H1 (cell line): ENCODE results near the gene PLA1A. TPM values are rescaled to one million over a fixed set of nuclear protein-coding genes. Genes with fewer than 3 reads are reported as not detected.

Experiments used
- CTCF ChIA-PET: fragments of 300-600 bp; sonication (Branson Sonifier 250); formaldehyde crosslinking; loops from one replicate; lab custom pipeline; 2021; ENCODE audit not compliant: partially characterized antibody; lab: Charles Lee
- POLR2A ChIA-PET: fragments of 300-600 bp; sonication (Branson Sonifier 250); formaldehyde crosslinking; loops from one replicate; lab custom pipeline; 2021; ENCODE audit warnings: inconsistent platforms; ENCODE audit not compliant: partially characterized antibody; lab: Charles Lee
- DNase-seq, 2 experiments: peaks; one replicate each; pipeline versions ENCODE4 v3.0.0 to v3.0.0-alpha.2; 2010 to 2022; ENCODE audit warnings: low spot score in 2 of 2, low read depth in 1 of 2, mixed read lengths in 1 of 2
- FAIRE-seq: peaks from 2 replicates; lab custom pipeline; 2011; peaks lifted over from hg19 to GRCh38; lab: Jason Lieb, UNC
- H2AFZ ChIP-seq: 2 replicates; pipeline ENCODE4 v1.8.1; 2012; ENCODE audit warnings: low read length, inconsistent platforms
- H2AK5ac ChIP-seq: 2 replicates; pipeline ENCODE4 v1.6.1; 2013; ENCODE audit warnings: low read depth, low read length
- H2BK120ac ChIP-seq: replicated peaks from 2 replicates; pipeline ENCODE3; 2013; ENCODE audit warnings: low read depth, low read length, inconsistent platforms
- H2BK12ac ChIP-seq: 2 replicates; pipeline ENCODE4 v1.6.1; 2013; ENCODE audit warnings: low read depth, low read length
- H2BK15ac ChIP-seq: 2 replicates; pipeline ENCODE4 v1.6.1; 2013; ENCODE audit warnings: low read length
- H2BK20ac ChIP-seq: 2 replicates; pipeline ENCODE4 v1.6.1; 2013; ENCODE audit warnings: low read length
- H2BK5ac ChIP-seq: 2 replicates; pipeline ENCODE4 v1.6.1; 2013; ENCODE audit warnings: low read depth, low read length
- H3K14ac ChIP-seq: 2 replicates; pipeline ENCODE4 v1.6.1; 2013; ENCODE audit warnings: inconsistent platforms; ENCODE audit not compliant: insufficient read length
- H3K18ac ChIP-seq: 2 replicates; pipeline ENCODE4 v1.6.1; 2013; ENCODE audit warnings: low read length; ENCODE audit errors: extremely low read depth
- H3K23ac ChIP-seq: 2 replicates; pipeline ENCODE4 v1.6.1; 2013; ENCODE audit warnings: inconsistent platforms; ENCODE audit not compliant: insufficient read length
- H3K23me2 ChIP-seq: 2 replicates; pipeline ENCODE4 v1.6.1; 2013; ENCODE audit warnings: low read depth, low read length
- H3K27ac ChIP-seq: 2 replicates; pipeline ENCODE4 v1.6.1; 2011; ENCODE audit warnings: low read depth, low read length, inconsistent platforms
- H3K27me3 ChIP-seq, 4 experiments: replicated peaks in 1 of 4; 1 replicate in 1 of 4; 2 replicates in 3 of 4; pipeline versions ENCODE4 v1.6.1 to v1.8.1; 2011 to 2013; ENCODE audit warnings: low read length in 3 of 4, mild to moderate bottlenecking in 3 of 4, inconsistent platforms in 2 of 4, mixed read lengths in 2 of 4, moderate library complexity in 1 of 4; ENCODE audit not compliant: control insufficient read depth in 3 of 4, insufficient read depth in 3 of 4; ENCODE audit errors: extremely low read depth in 1 of 4
- H3K36me3 ChIP-seq, 4 experiments: 2 replicates each; pipeline versions ENCODE4 v1.6.1 to v1.8.1; 2011 to 2013; ENCODE audit warnings: mild to moderate bottlenecking in 4 of 4, low read length in 3 of 4, moderate library complexity in 2 of 4, control low read depth in 1 of 4, inconsistent platforms in 1 of 4; ENCODE audit not compliant: insufficient read depth in 4 of 4, control insufficient read depth in 2 of 4
- H3K4ac ChIP-seq: replicated peaks from 2 replicates; pipeline ENCODE3; 2013; ENCODE audit warnings: low read length, low read depth, mixed read lengths, inconsistent platforms; ENCODE audit not compliant: insufficient read length
- H3K4me1 ChIP-seq, 4 experiments: replicated peaks in 1 of 4; 1 replicate in 1 of 4; 2 replicates in 3 of 4; pipeline versions ENCODE4 v1.6.1 to v1.8.1; 2011 to 2013; ENCODE audit warnings: low read length in 3 of 4, inconsistent platforms in 2 of 4, mixed read lengths in 1 of 4; ENCODE audit not compliant: insufficient read depth in 4 of 4, control insufficient read depth in 3 of 4
- H3K4me2 ChIP-seq, 2 experiments: 2 replicates each; pipeline versions ENCODE4 v1.6.1 to v1.8.1; 2011 to 2013; ENCODE audit warnings: low read depth in 2 of 2, low read length in 2 of 2, control low read depth in 1 of 2, inconsistent platforms in 1 of 2, mild to moderate bottlenecking in 1 of 2; ENCODE audit not compliant: insufficient read depth in 1 of 2
- H3K4me3 ChIP-seq, 4 experiments: fragments of 200-600, 300-600 bp in 1 of 4; sonication (generic), shearing (Covaris generic), sonication (Bioruptor Twin) in 1 of 4; 2 replicates each; pipeline versions ENCODE4 v1.5.1 to v1.8.1; 2011 to 2016; ENCODE audit warnings: low read length in 4 of 4, low read depth in 3 of 4, control low read depth in 2 of 4, inconsistent platforms in 2 of 4, mild to moderate bottlenecking in 2 of 4, mixed read lengths in 1 of 4, moderate library complexity in 1 of 4; ENCODE audit not compliant: insufficient read depth in 2 of 4; ENCODE audit errors: extremely low read depth in 1 of 4
- H3K56ac ChIP-seq: replicated peaks from 2 replicates; pipeline ENCODE3; 2013; ENCODE audit warnings: low read depth, mild to moderate bottlenecking, mixed read lengths, low read length, inconsistent platforms; ENCODE audit not compliant: insufficient read length
- H3K79me1 ChIP-seq: 2 replicates; pipeline ENCODE4 v1.6.1; 2013; ENCODE audit warnings: low read depth, low read length, control low read depth
- H3K79me2 ChIP-seq, 2 experiments: 2 replicates each; pipeline versions ENCODE4 v1.6.1 to v1.8.1; 2012 to 2013; ENCODE audit warnings: low read length in 2 of 2, mild to moderate bottlenecking in 2 of 2, inconsistent platforms in 1 of 2; ENCODE audit not compliant: insufficient read depth in 2 of 2, control insufficient read depth in 1 of 2
- H3K9ac ChIP-seq, 4 experiments: replicated peaks in 1 of 4; 1 replicate in 1 of 4; 2 replicates in 3 of 4; pipeline versions ENCODE4 v1.6.1 to v1.8.1; 2011 to 2013; ENCODE audit warnings: low read depth in 3 of 4, low read length in 3 of 4, control low read depth in 2 of 4, mild to moderate bottlenecking in 2 of 4, moderate library complexity in 2 of 4, inconsistent platforms in 1 of 4; ENCODE audit errors: extremely low read depth in 1 of 4
- H3K9me3 ChIP-seq, 2 experiments: 2 replicates each; pipeline versions ENCODE4 v1.6.1 to v1.8.1; 2012 to 2013; ENCODE audit warnings: mild to moderate bottlenecking in 2 of 2, moderate library complexity in 2 of 2, control low read depth in 1 of 2, inconsistent platforms in 1 of 2, low read depth in 1 of 2, low read length in 1 of 2, mixed read lengths in 1 of 2; ENCODE audit not compliant: insufficient read depth in 2 of 2
- H4K20me1 ChIP-seq, 2 experiments: replicated peaks in 1 of 2; 2 replicates each; pipeline versions ENCODE3 to v1.8.1; 2011 to 2013; ENCODE audit warnings: inconsistent platforms in 2 of 2, low read length in 2 of 2, mild to moderate bottlenecking in 1 of 2; ENCODE audit not compliant: insufficient read depth in 2 of 2, control insufficient read depth in 1 of 2
- H4K5ac ChIP-seq: 2 replicates; pipeline ENCODE4 v1.6.1; 2013; ENCODE audit warnings: low read length, low read depth, mixed read lengths, inconsistent platforms; ENCODE audit not compliant: insufficient read length
- H4K8ac ChIP-seq: 2 replicates; pipeline ENCODE4 v1.8.0; 2013; ENCODE audit warnings: mild to moderate bottlenecking, moderate library complexity, low read length, inconsistent platforms; ENCODE audit not compliant: insufficient read depth; ENCODE audit errors: extremely low read depth
- H4K91ac ChIP-seq: replicated peaks from 2 replicates; pipeline ENCODE3; 2013; ENCODE audit warnings: low read length, mixed read lengths, inconsistent platforms; ENCODE audit not compliant: insufficient read length
- CBX8 ChIP-seq: fragments of 300-800, 300-1000 bp; sonication (generic); IDR thresholded peaks from 2 replicates; pipeline ENCODE4 v1.7.1; 2016; ENCODE audit warnings: low read depth, low read length, borderline replicate concordance
- HDAC2 ChIP-seq, 2 experiments: fragments of 300-600 bp in 1 of 2; sonication (generic) in 1 of 2; IDR thresholded peaks; 2 replicates each; pipeline ENCODE4 v1.6.1; 2011 to 2012; ENCODE audit warnings: low read depth in 2 of 2, low read length in 2 of 2, mild to moderate bottlenecking in 2 of 2, moderate library complexity in 2 of 2, borderline replicate concordance in 1 of 2, inconsistent platforms in 1 of 2
- SAP30 ChIP-seq: fragments of 300-600 bp; sonication (generic); IDR thresholded peaks from 2 replicates; pipeline ENCODE4 v1.7.1; 2012; ENCODE audit warnings: low read length, moderate library complexity, mild to moderate bottlenecking, inconsistent platforms; ENCODE audit not compliant: insufficient read depth, insufficient replicate concordance
- WGBS, 2 experiments: shearing (Covaris generic) in 1 of 2; methylation state at CpG; one replicate each; pipeline versions ENCODE4 v1.1.6 to v1.1.7; 2013 to 2015; ENCODE audit warnings: low lambda C conversion rate in 2 of 2, mixed read lengths in 2 of 2, inconsistent platforms in 1 of 2, low coverage in 1 of 2, missing lambda C conversion rate in 1 of 2; ENCODE audit not compliant: insufficient replicate concordance in 2 of 2, insufficient coverage in 1 of 2, insufficient read length in 1 of 2; ENCODE audit errors: extremely low coverage in 1 of 2, missing lambda C conversion rate in 1 of 2; 5-methylcytosine and 5-hydroxymethylcytosine counted together
- polyA plus RNA-seq, 7 experiments: library from polyadenylated mRNA; depleted of rRNA in 3 of 7; stranded (reverse) in 5 of 7; unstranded in 2 of 7; fragments of >200 nt in 5 of 7; fragments of 200-250 nt in 2 of 7; gene quantifications; 1 replicate in 5 of 7; 2 replicates in 1 of 7; 4 replicates in 1 of 7; pipeline versions ENCODE4 v1.2.1 to v1.2.3, GENCODE V29; 2011 to 2013; ENCODE audit warnings: missing spikeins in 2 of 7, mixed read lengths in 2 of 7
- total RNA-seq: library from RNA; stranded (reverse); fragmentation: NEBNext Ultra II Directional; extraction: Animal tissue kit (Norgen Biotek cat#: 25700); gene quantifications from 2 replicates; pipeline ENCODE4 v1.2.1, GENCODE V29; 2021

Gene PLA1A
- total and polyA plus RNA-seq, 2 of the 8 experiments (the other 6 are each of a cell fraction or from before 2014, with no cell fraction given), result not detected

DNA sequence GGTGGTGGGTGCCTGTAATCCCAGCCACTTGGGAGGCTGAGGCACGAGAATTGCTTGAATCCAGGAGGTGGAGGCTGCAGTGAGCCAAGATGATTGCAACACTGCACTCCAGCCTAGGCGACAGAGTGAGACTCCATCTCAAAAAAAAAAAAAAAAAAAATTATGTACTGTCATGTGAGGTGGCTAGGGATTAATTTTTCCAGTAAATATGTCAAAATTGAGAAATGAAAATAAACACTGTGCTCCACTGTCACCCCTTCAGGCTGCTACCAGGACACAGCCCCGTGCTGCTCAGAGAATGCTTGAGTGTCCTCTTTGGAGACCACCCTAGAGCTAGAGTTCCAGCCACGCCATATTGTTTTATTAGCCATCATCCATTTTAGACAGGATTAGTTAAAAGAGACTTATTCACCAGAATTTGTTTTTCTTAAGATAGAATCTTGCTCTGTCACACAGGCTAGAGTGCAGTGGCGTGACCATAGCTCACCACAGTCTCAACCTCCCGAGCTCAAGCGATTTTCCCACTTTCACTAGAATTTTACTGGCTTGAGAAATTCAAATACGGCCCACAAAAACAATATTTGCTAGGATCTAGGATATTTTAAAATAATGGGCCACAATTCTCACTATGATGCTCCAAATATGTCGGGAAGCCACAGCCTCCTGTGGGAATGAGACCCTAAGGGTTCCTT lies 38.9 kb upstream of the PLA1A start:
- H3K56ac ChIP-seq, result no peak overlapping the region
- no peak overlapping the region for H2BK12ac ChIP-seq
- no peak overlapping the region for H2BK5ac ChIP-seq
- no peak overlapping the region for H3K4me3 ChIP-seq
- no peak for FAIRE-seq
- H3K4me2 ChIP-seq, result no peak overlapping the region
- H3K4ac ChIP-seq, result no peak overlapping the region
- no peak overlapping the region for H2AFZ ChIP-seq
- H3K79me2 ChIP-seq, result no peaks in the 10 kb centered on the region
- no peak overlapping the region for H4K5ac ChIP-seq
- H3K23me2 ChIP-seq, result no peaks in the 10 kb centered on the region
- H2BK20ac ChIP-seq, result no peak overlapping the region
- no peak for DNase-seq
- H3K79me1 ChIP-seq, result no peaks in the 10 kb centered on the region
- no peaks in the 10 kb centered on the region for H3K9me3 ChIP-seq
- H3K23ac ChIP-seq, result no peak overlapping the region
- H2BK120ac ChIP-seq, result no peak overlapping the region
- ChIA-PET POLR2A (no interaction called here), CTCF (interaction anchor here (0.6 to 2.5 kb wide), 11 partner anchors 10 to 79 kb away, joined by 3 to 9 read pairs (median 6); no protein-coding TSS in a partner anchor)
- no peak overlapping the region for H4K91ac ChIP-seq
- no peaks in the 10 kb centered on the region for H3K36me3 ChIP-seq
- whole genome bisulfite sequencing, 2 experiments, result 87% methylated on average over 9 of the region's 9 CpGs; no CpG with 5 or more reads in 1 of the 2 experiments
- H2AK5ac ChIP-seq, result no peak overlapping the region
- H3K18ac ChIP-seq, result no peak overlapping the region
- H3K27me3 ChIP-seq, result no peaks in the 10 kb centered on the region
- no peak overlapping the region for H3K9ac ChIP-seq
- no peak overlapping the region for H3K14ac ChIP-seq
- no peak overlapping the region for H3K27ac ChIP-seq
- no peak overlapping the region for H2BK15ac ChIP-seq
- peaks cover 0 to 4% (median 2%) of the 10 kb centered on the region in 4 experiments; a peak in 2 of 7 replicates for H3K4me1 ChIP-seq
- H4K8ac ChIP-seq, result no peak overlapping the region
- TF ChIP-seq SAP30 (no peak), HDAC2 (IDR thresholded peaks at IDR 0.05; ENCODE audit: borderline replicate concordance in 1 of 2, low read depth in 2 of 2, low read length in 2 of 2) (no peak), CBX8 (no peak)
- TF ChIP-seq, all 59 proteins: peak for 0
- no peaks in the 10 kb centered on the region for H4K20me1 ChIP-seq
